SK-N-SH (cell line): ENCODE measurements around the gene SH2D4B. TPM values are rescaled to one million over a fixed set of nuclear protein-coding genes. Genes with fewer than 3 reads are reported as not detected.
A peak's percentile ranks its signal among the peaks of the same experiment; 100 is the strongest.

ENCODE experiments used
- CTCF ChIA-PET: fragments of 300-600, 350-600 bp; formaldehyde crosslinking; extraction: SDS; loops from one replicate; lab custom pipeline; 2021; lab: Yijun Ruan, JAX
- POLR2A ChIA-PET: fragments of 350-600 bp; sonication (Branson Sonifier 250); formaldehyde crosslinking; extraction: SDS; loops from one replicate; lab custom pipeline; 2020; ENCODE audit warnings: antibody characterized with exemption, inconsistent platforms; lab: Yijun Ruan, JAX
- DNase-seq: peaks from one replicate; pipeline ENCODE4 v3.0.0; 2012
- H2AFZ ChIP-seq: fragments of 200-600 bp; sonication (generic); 2 replicates; pipeline ENCODE4 v1.8.1; 2016; ENCODE audit warnings: antibody characterized with exemption, mild to moderate bottlenecking, low read depth
- H3F3A ChIP-seq: fragments of 200-600 bp; sonication (generic); replicated peaks from 2 replicates; pipeline ENCODE3; 2016; ENCODE audit warnings: antibody characterized with exemption, mild to moderate bottlenecking; ENCODE audit not compliant: insufficient read depth
- H3K27ac ChIP-seq, 2 experiments: fragments of 200-500 bp in 1 of 2; fragments of 200-600 bp in 1 of 2; sonication (Bioruptor generic) in 1 of 2; sonication (generic), shearing (Covaris generic) in 1 of 2; 2 replicates each; pipeline versions ENCODE4 v1.5.1 to v1.6.1; 2014 to 2016; ENCODE audit warnings: low read depth in 2 of 2, inconsistent platforms in 1 of 2, low read length in 1 of 2, mild to moderate bottlenecking in 1 of 2, mixed read lengths in 1 of 2
- H3K27me3 ChIP-seq: fragments of 200-600 bp; sonication (generic), shearing (Covaris generic); 2 replicates; pipeline ENCODE4 v1.6.1; 2016; ENCODE audit warnings: mixed run types; ENCODE audit not compliant: insufficient read depth
- H3K36me3 ChIP-seq, 2 experiments: fragments of 200-500 bp in 1 of 2; fragments of 200-600 bp in 1 of 2; sonication (Bioruptor generic) in 1 of 2; sonication (generic) in 1 of 2; replicated peaks in 1 of 2; 2 replicates each; pipeline versions ENCODE3 to v1.5.1; 2014 to 2016; ENCODE audit warnings: low read length in 1 of 2, mild to moderate bottlenecking in 1 of 2; ENCODE audit not compliant: insufficient read depth in 2 of 2, control insufficient read depth in 1 of 2
- H3K4me1 ChIP-seq, 2 experiments: fragments of 200-500 bp in 1 of 2; fragments of 200-600 bp in 1 of 2; sonication (Bioruptor generic) in 1 of 2; sonication (generic), shearing (Covaris generic) in 1 of 2; 2 replicates each; pipeline versions ENCODE4 v1.5.1 to v1.6.1; 2014 to 2016; ENCODE audit warnings: low read depth in 1 of 2, low read length in 1 of 2, mixed run types in 1 of 2; ENCODE audit not compliant: insufficient read depth in 2 of 2, control insufficient read depth in 1 of 2
- H3K4me2 ChIP-seq: fragments of 200-600 bp; sonication (generic), shearing (Covaris generic); 2 replicates; pipeline ENCODE4 v1.6.1; 2017; ENCODE audit warnings: mixed run types
- H3K4me3 ChIP-seq, 2 experiments: fragments of 200-500 bp in 1 of 2; fragments of 200-600 bp in 1 of 2; sonication (Bioruptor generic) in 1 of 2; sonication (generic), shearing (Covaris generic) in 1 of 2; 2 replicates each; pipeline versions ENCODE4 v1.5.1 to v1.8.1; 2014 to 2016; ENCODE audit warnings: low read depth in 2 of 2, inconsistent platforms in 1 of 2, low read length in 1 of 2, mild to moderate bottlenecking in 1 of 2, mixed read lengths in 1 of 2, moderate library complexity in 1 of 2
- H3K79me2 ChIP-seq: fragments of 200-600 bp; sonication (generic); 2 replicates; pipeline ENCODE4 v1.8.1; 2017; ENCODE audit warnings: mild to moderate bottlenecking; ENCODE audit not compliant: insufficient read depth
- H3K9ac ChIP-seq: fragments of 200-600 bp; sonication (generic); 2 replicates; pipeline ENCODE4 v1.6.1; 2017; ENCODE audit warnings: mixed run types
- H3K9me2 ChIP-seq: fragments of 200-600 bp; sonication (generic); 2 replicates; pipeline ENCODE4 v1.6.1; 2017; ENCODE audit warnings: mixed run types
- H3K9me3 ChIP-seq: fragments of 200-600 bp; sonication (generic); 2 replicates; pipeline ENCODE4 v1.6.1; 2017; ENCODE audit warnings: mixed run types, mild to moderate bottlenecking, moderate library complexity
- H4K20me1 ChIP-seq: fragments of 200-600 bp; sonication (generic); 2 replicates; pipeline ENCODE4 v1.6.1; 2017; ENCODE audit warnings: mild to moderate bottlenecking, mixed run types; ENCODE audit not compliant: insufficient read depth
- ELF1 ChIP-seq: IDR thresholded peaks from 2 replicates; pipeline ENCODE4 v1.4.0; 2012
- EP300 ChIP-seq, 2 experiments: IDR thresholded peaks; 2 replicates each; pipeline versions ENCODE4 v1.4.0 to v1.6.1; 2012; ENCODE audit warnings: borderline replicate concordance in 1 of 2, low read depth in 1 of 2, low read length in 1 of 2
- GABPA ChIP-seq: IDR thresholded peaks from 2 replicates; pipeline ENCODE4 v1.4.0; 2012; ENCODE audit warnings: low read depth, mild to moderate bottlenecking
- GATA2 ChIP-seq: sonication (generic); formaldehyde crosslinking; IDR thresholded peaks from 2 replicates; pipeline ENCODE4 v1.5.0; 2020; ENCODE audit warnings: mild to moderate bottlenecking, missing genetic modification reagents
- MEF2A ChIP-seq: IDR thresholded peaks from 2 replicates; pipeline ENCODE4 v1.4.0; 2012; ENCODE audit warnings: low read depth, borderline replicate concordance
- MXI1 ChIP-seq: IDR thresholded peaks from 2 replicates; pipeline ENCODE4 v1.6.1; 2012; ENCODE audit warnings: mild to moderate bottlenecking, low read depth, low read length, improper control_type of control experiment
- NFIC ChIP-seq: IDR thresholded peaks from 2 replicates; pipeline ENCODE4 v1.4.0; 2012; ENCODE audit warnings: borderline replicate concordance
- NRF1 ChIP-seq: IDR thresholded peaks from 2 replicates; pipeline ENCODE4 v1.6.1; 2012; ENCODE audit warnings: low read depth, mild to moderate bottlenecking, low read length
- POLR2AphosphoS5 ChIP-seq: IDR thresholded peaks from 2 replicates; pipeline ENCODE4 v1.6.1; 2012; ENCODE audit warnings: low read depth, low read length
- RAD21 ChIP-seq: IDR thresholded peaks from 2 replicates; pipeline ENCODE4 v1.6.1; 2012; ENCODE audit warnings: mild to moderate bottlenecking, low read length
- RFX5 ChIP-seq: IDR thresholded peaks from 2 replicates; pipeline ENCODE4 v1.6.1; 2012; ENCODE audit warnings: mild to moderate bottlenecking, improper control_type of control experiment, low read length
- RXRA ChIP-seq: IDR thresholded peaks from 2 replicates; pipeline ENCODE4 v1.4.0; 2012; ENCODE audit warnings: low read depth, mild to moderate bottlenecking, borderline replicate concordance
- SIN3A ChIP-seq: IDR thresholded peaks from 2 replicates; pipeline ENCODE4 v1.6.1; 2012; ENCODE audit warnings: low read depth, mild to moderate bottlenecking, low read length, moderate library complexity, borderline replicate concordance
- YY1 ChIP-seq: IDR thresholded peaks from 2 replicates; pipeline ENCODE4 v1.4.0; 2012; ENCODE audit warnings: low read depth, mild to moderate bottlenecking
- WGBS: methylation state at CpG from one replicate; pipeline ENCODE4 v1.1.6; 2017; ENCODE audit warnings: low lambda C conversion rate; 5-methylcytosine and 5-hydroxymethylcytosine counted together
- polyA plus RNA-seq, 3 experiments: library from polyadenylated mRNA; depleted of rRNA; stranded (reverse); fragments of >200 nt; gene quantifications; 2 replicates each; pipeline ENCODE4 v1.2.3, GENCODE V29; 2012
- TF ChIP-seq, protein P1 (sequence below): IDR thresholded peaks from 2 replicates; pipeline ENCODE4 v1.6.1; 2012; ENCODE audit warnings: mild to moderate bottlenecking, low read depth, low read length, moderate library complexity
- TF ChIP-seq, protein P2 (sequence below): IDR thresholded peaks from 2 replicates; pipeline ENCODE4; 2012
- TF ChIP-seq, protein P3 (sequence below): IDR thresholded peaks from 2 replicates; pipeline ENCODE4 v1.4.0; 2012; ENCODE audit warnings: low read depth, borderline replicate concordance

The SH2D4B gene
- polyA plus RNA-seq, 1 of the 3 experiments (the other 2 are of a cell fraction): not detected

GRCh38 chr10:80509108-80509402, 28.6 kb upstream of the SH2D4B start:
- Histone ChIP-seq H3K27me3 (no peaks in the 10 kb centered on the region), H3K4me1 (peaks cover 15 to 56% of the 10 kb centered on the region in 2 experiments; a peak in 3 of 4 replicates), H3K36me3 (peaks cover 15 to 29% of the 10 kb centered on the region in 2 experiments), H3F3A (peaks cover 34% of the 10 kb centered on the region), H3K9me3 (no peaks in the 10 kb centered on the region), H2AFZ (no peak overlapping the region), H3K4me3 (no peak overlapping the region), H3K4me2 (peak overlapping the region; percentile 50), H3K9ac (no peak overlapping the region), H3K79me2 (peaks cover 45% of the 10 kb centered on the region; the same call in 1 of the 2 replicates), H3K27ac (peak overlapping the region; percentile 36 to 78), H3K9me2 (no peaks in the 10 kb centered on the region), H4K20me1 (no peaks in the 10 kb centered on the region; the same call in 1 of the 2 replicates)
- 97% methylated on average over 8 of the region's 8 CpGs for WGBS
- no peak for DNase-seq
- ChIA-PET POLR2A (no interaction called here), CTCF (interaction anchor here (0.9 to 21.2 kb wide), 7 partner anchors 9 to 252 kb away, joined by 3 to 602 read pairs (median 4); partner anchors contain the start of gene TSPAN14)
- TF ChIP-seq POLR2AphosphoS5 (no peak), SIN3A (no peak), RAD21 (no peak), MXI1 (no peak), NFIC (no peak), GABPA (no peak), NRF1 (no peak), RXRA (no peak), MEF2A (no peak), RFX5 (no peak), YY1 (no peak), GATA2 (no peak), EP300 (IDR thresholded peaks at IDR 0.05; ENCODE audit: borderline replicate concordance in 1 of 2, low read depth in 1 of 2, low read length in 1 of 2) (no peak), ELF1 (no peak)
- TF ChIP-seq, protein P1, sequence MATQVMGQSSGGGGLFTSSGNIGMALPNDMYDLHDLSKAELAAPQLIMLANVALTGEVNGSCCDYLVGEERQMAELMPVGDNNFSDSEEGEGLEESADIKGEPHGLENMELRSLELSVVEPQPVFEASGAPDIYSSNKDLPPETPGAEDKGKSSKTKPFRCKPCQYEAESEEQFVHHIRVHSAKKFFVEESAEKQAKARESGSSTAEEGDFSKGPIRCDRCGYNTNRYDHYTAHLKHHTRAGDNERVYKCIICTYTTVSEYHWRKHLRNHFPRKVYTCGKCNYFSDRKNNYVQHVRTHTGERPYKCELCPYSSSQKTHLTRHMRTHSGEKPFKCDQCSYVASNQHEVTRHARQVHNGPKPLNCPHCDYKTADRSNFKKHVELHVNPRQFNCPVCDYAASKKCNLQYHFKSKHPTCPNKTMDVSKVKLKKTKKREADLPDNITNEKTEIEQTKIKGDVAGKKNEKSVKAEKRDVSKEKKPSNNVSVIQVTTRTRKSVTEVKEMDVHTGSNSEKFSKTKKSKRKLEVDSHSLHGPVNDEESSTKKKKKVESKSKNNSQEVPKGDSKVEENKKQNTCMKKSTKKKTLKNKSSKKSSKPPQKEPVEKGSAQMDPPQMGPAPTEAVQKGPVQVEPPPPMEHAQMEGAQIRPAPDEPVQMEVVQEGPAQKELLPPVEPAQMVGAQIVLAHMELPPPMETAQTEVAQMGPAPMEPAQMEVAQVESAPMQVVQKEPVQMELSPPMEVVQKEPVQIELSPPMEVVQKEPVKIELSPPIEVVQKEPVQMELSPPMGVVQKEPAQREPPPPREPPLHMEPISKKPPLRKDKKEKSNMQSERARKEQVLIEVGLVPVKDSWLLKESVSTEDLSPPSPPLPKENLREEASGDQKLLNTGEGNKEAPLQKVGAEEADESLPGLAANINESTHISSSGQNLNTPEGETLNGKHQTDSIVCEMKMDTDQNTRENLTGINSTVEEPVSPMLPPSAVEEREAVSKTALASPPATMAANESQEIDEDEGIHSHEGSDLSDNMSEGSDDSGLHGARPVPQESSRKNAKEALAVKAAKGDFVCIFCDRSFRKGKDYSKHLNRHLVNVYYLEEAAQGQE: no peak
- TF ChIP-seq, protein P2, sequence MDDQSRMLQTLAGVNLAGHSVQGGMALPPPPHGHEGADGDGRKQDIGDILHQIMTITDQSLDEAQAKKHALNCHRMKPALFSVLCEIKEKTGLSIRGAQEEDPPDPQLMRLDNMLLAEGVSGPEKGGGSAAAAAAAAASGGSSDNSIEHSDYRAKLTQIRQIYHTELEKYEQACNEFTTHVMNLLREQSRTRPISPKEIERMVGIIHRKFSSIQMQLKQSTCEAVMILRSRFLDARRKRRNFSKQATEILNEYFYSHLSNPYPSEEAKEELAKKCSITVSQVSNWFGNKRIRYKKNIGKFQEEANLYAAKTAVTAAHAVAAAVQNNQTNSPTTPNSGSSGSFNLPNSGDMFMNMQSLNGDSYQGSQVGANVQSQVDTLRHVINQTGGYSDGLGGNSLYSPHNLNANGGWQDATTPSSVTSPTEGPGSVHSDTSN: no peak
- TF ChIP-seq, protein P3, sequence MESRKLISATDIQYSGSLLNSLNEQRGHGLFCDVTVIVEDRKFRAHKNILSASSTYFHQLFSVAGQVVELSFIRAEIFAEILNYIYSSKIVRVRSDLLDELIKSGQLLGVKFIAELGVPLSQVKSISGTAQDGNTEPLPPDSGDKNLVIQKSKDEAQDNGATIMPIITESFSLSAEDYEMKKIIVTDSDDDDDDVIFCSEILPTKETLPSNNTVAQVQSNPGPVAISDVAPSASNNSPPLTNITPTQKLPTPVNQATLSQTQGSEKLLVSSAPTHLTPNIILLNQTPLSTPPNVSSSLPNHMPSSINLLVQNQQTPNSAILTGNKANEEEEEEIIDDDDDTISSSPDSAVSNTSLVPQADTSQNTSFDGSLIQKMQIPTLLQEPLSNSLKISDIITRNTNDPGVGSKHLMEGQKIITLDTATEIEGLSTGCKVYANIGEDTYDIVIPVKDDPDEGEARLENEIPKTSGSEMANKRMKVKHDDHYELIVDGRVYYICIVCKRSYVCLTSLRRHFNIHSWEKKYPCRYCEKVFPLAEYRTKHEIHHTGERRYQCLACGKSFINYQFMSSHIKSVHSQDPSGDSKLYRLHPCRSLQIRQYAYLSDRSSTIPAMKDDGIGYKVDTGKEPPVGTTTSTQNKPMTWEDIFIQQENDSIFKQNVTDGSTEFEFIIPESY: no peak
